H9 (cell line): ENCODE measurements around the gene CARM1. TPM values are rescaled to one million over a fixed set of nuclear protein-coding genes. Genes with fewer than 3 reads are reported as not detected.
"Not testable (repeated sequence)": the region's sequence is repeated elsewhere in the genome, so short reads cannot be mapped to it uniquely, and the experiment has no call there.

Experiments used
- DNase-seq: peaks from one replicate; pipeline ENCODE4 v3.0.0-alpha.2; 2017
- H2AFZ ChIP-seq: one replicate; pipeline ENCODE4 v1.6.1; 2013; ENCODE audit warnings: mild to moderate bottlenecking, low read length, control low read depth, moderate library complexity
- H2AK5ac ChIP-seq: 2 replicates; pipeline ENCODE4 v1.6.1; 2013; ENCODE audit warnings: low read length, control low read depth, mixed read lengths; ENCODE audit not compliant: insufficient read length
- H2BK120ac ChIP-seq: one replicate; pipeline ENCODE4 v1.6.1; 2013; ENCODE audit warnings: low read depth, mild to moderate bottlenecking, low read length, control low read depth, inconsistent platforms; ENCODE audit not compliant: poor library complexity, severe bottlenecking
- H2BK12ac ChIP-seq: 2 replicates; pipeline ENCODE4 v1.6.1; 2013; ENCODE audit warnings: low read length, control low read depth, mixed read lengths, low read depth; ENCODE audit not compliant: insufficient read length
- H2BK15ac ChIP-seq: 2 replicates; pipeline ENCODE4 v1.6.1; 2013; ENCODE audit warnings: low read depth, low read length, control low read depth
- H2BK20ac ChIP-seq: one replicate; pipeline ENCODE4 v1.6.1; 2013; ENCODE audit warnings: low read depth, mild to moderate bottlenecking, low read length, control low read depth, inconsistent platforms; ENCODE audit not compliant: poor library complexity, severe bottlenecking
- H2BK5ac ChIP-seq: 2 replicates; pipeline ENCODE4 v1.6.1; 2013; ENCODE audit warnings: low read length, control low read depth, mixed read lengths; ENCODE audit not compliant: insufficient read length
- H3K14ac ChIP-seq: 2 replicates; pipeline ENCODE4 v1.6.1; 2013; ENCODE audit warnings: low read length, control low read depth; ENCODE audit not compliant: insufficient read depth
- H3K18ac ChIP-seq: 2 replicates; pipeline ENCODE4 v1.6.1; 2013; ENCODE audit warnings: low read depth, mild to moderate bottlenecking, mixed read lengths, low read length, control low read depth; ENCODE audit not compliant: insufficient read length
- H3K23ac ChIP-seq: 2 replicates; pipeline ENCODE4 v1.6.1; 2013; ENCODE audit warnings: low read length, control low read depth, mixed read lengths, low read depth; ENCODE audit not compliant: insufficient read length
- H3K23me2 ChIP-seq: 2 replicates; pipeline ENCODE4 v1.6.1; 2013; ENCODE audit warnings: low read depth, mild to moderate bottlenecking, mixed read lengths, low read length, control low read depth; ENCODE audit not compliant: insufficient read length, poor library complexity, severe bottlenecking
- H3K27ac ChIP-seq: 2 replicates; pipeline ENCODE4 v1.5.1; 2013; ENCODE audit warnings: low read length, control low read depth, mixed read lengths, low read depth; ENCODE audit not compliant: insufficient read length
- H3K27me3 ChIP-seq: 2 replicates; pipeline ENCODE4 v1.6.1; 2013; ENCODE audit warnings: low read length, control low read depth, inconsistent platforms; ENCODE audit not compliant: insufficient read depth
- H3K4ac ChIP-seq: 2 replicates; pipeline ENCODE4 v1.6.1; 2013; ENCODE audit warnings: low read depth, mild to moderate bottlenecking, control low read depth, inconsistent platforms, low read length, moderate library complexity
- H3K4me1 ChIP-seq: 2 replicates; pipeline ENCODE4 v1.6.1; 2013; ENCODE audit warnings: low read length, control low read depth, inconsistent platforms; ENCODE audit not compliant: insufficient read depth
- H3K4me2 ChIP-seq: 2 replicates; pipeline ENCODE4 v1.6.1; 2013; ENCODE audit warnings: low read length, control low read depth, mixed read lengths; ENCODE audit not compliant: insufficient read length, insufficient read depth
- H3K56ac ChIP-seq: 2 replicates; pipeline ENCODE4 v1.6.1; 2013; ENCODE audit warnings: low read depth, mild to moderate bottlenecking, mixed read lengths, low read length, control low read depth; ENCODE audit not compliant: insufficient read length
- H3K79me1 ChIP-seq: 2 replicates; pipeline ENCODE4 v1.6.1; 2013; ENCODE audit warnings: low read depth, mild to moderate bottlenecking, moderate library complexity, low read length, control low read depth, inconsistent platforms; ENCODE audit not compliant: insufficient read depth, poor library complexity, severe bottlenecking
- H3K79me2 ChIP-seq: 2 replicates; pipeline ENCODE4 v1.6.1; 2013; ENCODE audit warnings: low read length, control low read depth, inconsistent platforms; ENCODE audit not compliant: insufficient read depth
- H3K9ac ChIP-seq: 2 replicates; pipeline ENCODE4 v1.6.1; 2013; ENCODE audit warnings: low read length, control low read depth, mixed read lengths; ENCODE audit not compliant: insufficient read length; ENCODE audit errors: extremely low read depth
- H3K9me3 ChIP-seq: one replicate; pipeline ENCODE4 v1.6.1; 2013; ENCODE audit warnings: low read depth, low read length, inconsistent platforms; ENCODE audit not compliant: control insufficient read depth
- H3T11ph ChIP-seq: one replicate; pipeline ENCODE4 v1.6.1; 2013; ENCODE audit warnings: mild to moderate bottlenecking, low read length, control low read depth, inconsistent platforms
- H4K20me1 ChIP-seq: one replicate; pipeline ENCODE4 v1.6.1; 2013; ENCODE audit not compliant: control insufficient read depth, insufficient read length, insufficient read depth
- H4K5ac ChIP-seq: 2 replicates; pipeline ENCODE4 v1.6.1; 2013; ENCODE audit warnings: low read depth, mild to moderate bottlenecking, mixed read lengths, low read length, control low read depth; ENCODE audit not compliant: insufficient read length
- H4K8ac ChIP-seq: replicated peaks from 2 replicates; pipeline ENCODE4 v1.6.1; 2013; ENCODE audit warnings: low read length, control low read depth, mixed read lengths, low read depth; ENCODE audit not compliant: insufficient read length
- H4K91ac ChIP-seq: 2 replicates; pipeline ENCODE4 v1.6.1; 2013; ENCODE audit warnings: low read depth, mild to moderate bottlenecking, moderate library complexity, mixed read lengths, low read length, control low read depth; ENCODE audit not compliant: insufficient read length
- H3K27ac Mint-ChIP-seq, 3 experiments: 2 replicates in 2 of 3; 3 replicates in 1 of 3; pipeline ENCODE4 v1.8.0; 2020 to 2021; ENCODE audit warnings: mixed read lengths in 3 of 3, mild to moderate bottlenecking in 1 of 3, moderate library complexity in 1 of 3
- H3K27me3 Mint-ChIP-seq: 2 replicates; pipeline ENCODE4 v1.8.0; 2021; ENCODE audit warnings: low read depth, mild to moderate bottlenecking, moderate library complexity, mixed read lengths
- H3K36me3 Mint-ChIP-seq, 3 experiments: 2 replicates in 2 of 3; 3 replicates in 1 of 3; pipeline ENCODE4 v1.8.0; 2020 to 2021; ENCODE audit warnings: low read depth in 3 of 3, mixed read lengths in 3 of 3; ENCODE audit not compliant: insufficient read depth in 1 of 3
- H3K4me1 Mint-ChIP-seq, 2 experiments: 2 replicates each; pipeline ENCODE4 v1.8.0; 2020; ENCODE audit warnings: mixed read lengths in 2 of 2
- H3K4me3 Mint-ChIP-seq, 2 experiments: 2 replicates in 1 of 2; 3 replicates in 1 of 2; pipeline ENCODE4 v1.8.0; 2020 to 2021; ENCODE audit warnings: mild to moderate bottlenecking in 2 of 2, mixed read lengths in 2 of 2, moderate library complexity in 1 of 2
- H3K9me3 Mint-ChIP-seq, 2 experiments: 2 replicates in 1 of 2; 3 replicates in 1 of 2; pipeline ENCODE4 v1.8.0; 2020; ENCODE audit warnings: mild to moderate bottlenecking in 2 of 2, mixed read lengths in 2 of 2, moderate library complexity in 1 of 2
- WGBS: extraction: QIAGEN DNeasy Blood & Tissue Kit; methylation state at CpG from one replicate; pipeline ENCODE4 v1.1.7; 2013; ENCODE audit warnings: missing lambda C conversion rate, low lambda C conversion rate, mixed read lengths; ENCODE audit not compliant: insufficient read length; ENCODE audit errors: extremely low coverage; 5-methylcytosine and 5-hydroxymethylcytosine counted together
- total RNA-seq: library from RNA; stranded (reverse); gene quantifications from 2 replicates; pipeline ENCODE4 v1.2.1, GENCODE V29; 2021
- TF ChIP-seq, protein P1 (sequence below): fragments of 200-600 bp; sonication (generic); conservative IDR thresholded peaks from 3 replicates; pipeline ENCODE4 v1.8.0; 2021; ENCODE audit warnings: antibody characterized with exemption, mild to moderate bottlenecking

Gene CARM1
- total RNA-seq, 1 experiment from 2014 or later: 111 TPM

DNA sequence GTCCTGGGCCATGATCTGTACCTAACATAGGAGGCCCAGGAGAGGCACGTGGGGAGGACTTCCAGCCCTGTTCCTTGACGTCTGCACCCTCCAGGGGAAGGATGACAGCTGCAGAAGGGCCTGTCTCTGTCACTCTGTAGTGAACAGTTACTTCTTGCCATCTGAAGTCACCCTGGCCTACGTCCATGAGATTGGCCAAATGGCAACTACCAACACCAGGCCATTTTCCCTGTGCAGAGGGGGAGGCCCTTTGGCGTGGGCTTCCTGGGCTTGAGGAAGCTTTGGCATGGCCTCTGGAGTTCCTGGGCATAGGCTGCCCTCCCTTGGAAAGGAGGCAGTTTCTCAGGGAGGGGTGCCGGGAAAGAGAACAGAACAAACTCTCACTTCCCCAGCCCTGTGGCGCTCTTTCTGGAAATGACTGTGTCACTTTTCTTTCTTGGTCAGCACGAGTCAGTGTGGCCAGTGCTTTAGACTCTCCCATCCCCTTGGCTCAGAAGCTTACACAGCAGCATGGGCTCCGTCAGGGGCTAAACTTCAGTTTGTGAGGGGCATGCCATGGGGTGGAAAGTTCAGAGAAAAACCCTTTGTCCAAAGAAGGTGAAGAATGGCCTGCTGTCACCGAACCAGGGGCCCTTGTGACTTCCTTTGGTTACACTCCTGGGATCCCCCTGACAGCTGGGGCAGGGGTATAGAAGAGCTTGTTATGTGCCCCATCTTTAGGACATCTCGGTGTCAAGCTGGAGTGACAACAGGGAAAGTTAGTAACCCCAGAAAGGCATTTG, 5.3 kb downstream of the CARM1 start:
- H3K27ac Mint-ChIP-seq: peak overlapping the region in 2 of 3 experiments; percentile 52 to 71; a peak in 3 of 7 replicates
- Histone ChIP-seq H3T11ph (no peak overlapping the region), H2AK5ac (no peak overlapping the region), H4K20me1 (no peaks in the 10 kb centered on the region), H4K8ac (no peak overlapping the region), H3K4me2 (no peak overlapping the region), H3K56ac (no peak overlapping the region), H3K18ac (no peak overlapping the region), H2BK5ac (no peak overlapping the region), H3K14ac (no peak overlapping the region), H3K9me3 (no peaks in the 10 kb centered on the region), H3K27me3 (no peaks in the 10 kb centered on the region), H2BK12ac (no peak overlapping the region), H3K27ac (no peak overlapping the region), H3K4ac (no peak overlapping the region), H4K5ac (no peak overlapping the region), H3K9ac (no peak overlapping the region), H4K91ac (no peak overlapping the region), H3K23me2 (peaks cover 4% of the 10 kb centered on the region), H3K79me1 (peaks cover 7% of the 10 kb centered on the region), H3K4me1 (peaks cover 6% of the 10 kb centered on the region; the same call in 1 of the 2 replicates), H2AFZ (no peak overlapping the region), H3K23ac (no peak overlapping the region), H2BK120ac (no peak overlapping the region), H3K79me2 (peaks cover 32% of the 10 kb centered on the region; the same call in 1 of the 2 replicates), H2BK20ac (no peak overlapping the region), H2BK15ac (no peak overlapping the region)
- peaks cover 6 to 27% (median 7%) of the 10 kb centered on the region in 3 experiments; a peak in 6 of 7 replicates for H3K36me3 Mint-ChIP-seq
- no peak overlapping the region for H3K4me3 Mint-ChIP-seq
- TF ChIP-seq, protein P1, sequence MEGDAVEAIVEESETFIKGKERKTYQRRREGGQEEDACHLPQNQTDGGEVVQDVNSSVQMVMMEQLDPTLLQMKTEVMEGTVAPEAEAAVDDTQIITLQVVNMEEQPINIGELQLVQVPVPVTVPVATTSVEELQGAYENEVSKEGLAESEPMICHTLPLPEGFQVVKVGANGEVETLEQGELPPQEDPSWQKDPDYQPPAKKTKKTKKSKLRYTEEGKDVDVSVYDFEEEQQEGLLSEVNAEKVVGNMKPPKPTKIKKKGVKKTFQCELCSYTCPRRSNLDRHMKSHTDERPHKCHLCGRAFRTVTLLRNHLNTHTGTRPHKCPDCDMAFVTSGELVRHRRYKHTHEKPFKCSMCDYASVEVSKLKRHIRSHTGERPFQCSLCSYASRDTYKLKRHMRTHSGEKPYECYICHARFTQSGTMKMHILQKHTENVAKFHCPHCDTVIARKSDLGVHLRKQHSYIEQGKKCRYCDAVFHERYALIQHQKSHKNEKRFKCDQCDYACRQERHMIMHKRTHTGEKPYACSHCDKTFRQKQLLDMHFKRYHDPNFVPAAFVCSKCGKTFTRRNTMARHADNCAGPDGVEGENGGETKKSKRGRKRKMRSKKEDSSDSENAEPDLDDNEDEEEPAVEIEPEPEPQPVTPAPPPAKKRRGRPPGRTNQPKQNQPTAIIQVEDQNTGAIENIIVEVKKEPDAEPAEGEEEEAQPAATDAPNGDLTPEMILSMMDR: no peak
- H3K9me3 Mint-ChIP-seq: no peaks in the 10 kb centered on the region
- no CpG with 5 or more reads among the region's 10 CpGs for WGBS
- H3K4me1 Mint-ChIP-seq: peaks cover 38 to 43% of the 10 kb centered on the region in 2 experiments
- DNase-seq: no peak
- no peaks in the 10 kb centered on the region for H3K27me3 Mint-ChIP-seq

DNA sequence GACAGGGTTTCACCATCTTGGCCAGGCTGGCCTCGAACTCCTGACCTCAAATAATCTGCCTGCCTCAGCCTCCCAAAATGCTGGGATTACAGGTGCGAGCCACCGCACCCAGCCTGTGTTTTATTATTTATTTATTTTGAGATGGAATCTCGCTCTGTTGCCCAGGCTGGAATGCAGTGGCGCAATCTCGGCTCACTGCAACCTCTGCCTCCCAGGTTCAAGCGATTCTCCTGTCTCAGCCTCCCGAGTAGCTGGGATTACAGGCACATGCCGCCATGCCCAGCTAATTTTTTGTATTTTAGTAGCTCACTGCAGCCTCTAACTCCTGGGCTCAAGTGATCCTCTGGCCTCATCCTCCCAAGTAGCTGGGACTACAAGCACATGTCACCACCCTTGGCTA, 6.3 kb downstream of the CARM1 start:
- not testable (repeated sequence) for H3K27ac ChIP-seq
- peaks cover 43 to 47% of the 10 kb centered on the region in 2 experiments for H3K4me1 Mint-ChIP-seq
- H3K4me1 ChIP-seq: peaks cover 11% of the 10 kb centered on the region; the same call in 1 of the 2 replicates

More for the DNA sequence above, 6.3 kb downstream of the CARM1 start:
- no CpG with 5 or more reads among the region's 9 CpGs for WGBS
- not testable (repeated sequence) for H3K9me3 ChIP-seq, H3K4me3 Mint-ChIP-seq, H3T11ph ChIP-seq, H2BK20ac ChIP-seq, H3K56ac ChIP-seq, H4K8ac ChIP-seq, H3K23me2 ChIP-seq, H3K27me3 Mint-ChIP-seq, H2BK120ac ChIP-seq, H4K20me1 ChIP-seq, H2BK5ac ChIP-seq, H3K14ac ChIP-seq, H3K27me3 ChIP-seq, H3K4me2 ChIP-seq, H4K5ac ChIP-seq, H3K9ac ChIP-seq, H2AK5ac ChIP-seq, H2AFZ ChIP-seq, H3K18ac ChIP-seq, H3K9me3 Mint-ChIP-seq, H3K23ac ChIP-seq, H2BK15ac ChIP-seq, H3K4ac ChIP-seq, H3K79me1 ChIP-seq, H4K91ac ChIP-seq, DNase-seq
- Histone ChIP-seq H3K79me2 (peaks cover 36% of the 10 kb centered on the region; the same call in 1 of the 2 replicates), H2BK12ac (peak overlapping the region; percentile 68)
- Mint-ChIP-seq H3K36me3 (peaks cover 6 to 27% (median 7%) of the 10 kb centered on the region in 3 experiments; a peak in 6 of 7 replicates), H3K27ac (peak overlapping the region; percentile 98 to 99 (median 98))
